Gastroesophageal sphincter (tissue), 4 donors: ENCODE measurements around the gene HS1BP3. TPM values are rescaled to one million over a fixed set of nuclear protein-coding genes. Genes with fewer than 3 reads are reported as not detected.
A peak's percentile ranks its signal among the peaks of the same experiment; 100 is the strongest.

Source experiments
- ATAC-seq: fragments of 150-250 bp; one replicate; pipeline ENCODE4 v1.9.1; 2016; ENCODE audit warnings: mild to moderate bottlenecking, moderate library complexity
- H3K27ac ChIP-seq, 4 donors: fragments of 200-600 bp; sonication (generic) in 3 of 4; 1 replicate in 3 of 4; 2 replicates in 1 of 4; pipeline ENCODE4 v1.5.1; 2016 to 2019
- H3K27me3 ChIP-seq: fragments of 200-600 bp; sonication (generic); one replicate; pipeline ENCODE4 v1.5.1; 2019
- H3K36me3 ChIP-seq, 2 donors: fragments of 200-600 bp; sonication (generic); one replicate each; pipeline ENCODE4 v1.5.1; 2019; ENCODE audit warnings: control low read depth in 1 of 2
- H3K4me1 ChIP-seq, 3 donors: fragments of 200-600 bp; sonication (generic); 1 replicate in 2 of 3; 2 replicates in 1 of 3; pipeline ENCODE4 v1.5.1; 2016 to 2019; ENCODE audit warnings: control low read depth in 2 of 3
- H3K4me3 ChIP-seq, 2 donors: fragments of 200-600 bp; sonication (generic); one replicate each; pipeline ENCODE4 v1.5.1; 2019; ENCODE audit warnings: mild to moderate bottlenecking in 1 of 2, moderate library complexity in 1 of 2
- H3K9me3 ChIP-seq, 3 donors: fragments of 200-600 bp; sonication (generic); one replicate each; pipeline ENCODE4 v1.5.1; 2017 to 2019; ENCODE audit warnings: control low read depth in 2 of 3
- EP300 ChIP-seq: sonication (generic); formaldehyde crosslinking; IDR thresholded peaks from one replicate; pipeline ENCODE4 v1.6.1; 2017; ENCODE audit warnings: antibody characterized with exemption, mild to moderate bottlenecking
- POLR2A ChIP-seq, 2 donors: fragments of 450-650 bp; IDR thresholded peaks; one replicate each; pipeline ENCODE4 v1.6.1; 2017; ENCODE audit warnings: antibody characterized with exemption in 2 of 2, mild to moderate bottlenecking in 2 of 2, moderate library complexity in 1 of 2
- POLR2AphosphoS5 ChIP-seq: sonication (generic); formaldehyde crosslinking; IDR thresholded peaks from one replicate; pipeline ENCODE4 v1.6.1; 2017; ENCODE audit warnings: antibody characterized with exemption
- WGBS, 2 donors: methylation state at CpG; one replicate each; pipeline ENCODE4 v1.1.5; 2018; ENCODE audit warnings: low coverage in 1 of 2; 5-methylcytosine and 5-hydroxymethylcytosine counted together
- total RNA-seq, 4 donors: library from RNA; depleted of rRNA; stranded (reverse); fragments of >200 nt; gene quantifications; one replicate each; pipeline ENCODE4 v1.1.0, GENCODE V29; 2016
- TF ChIP-seq, protein P1 (sequence below), 4 experiments: fragments of 200-600 bp in 2 of 4; fragments of 450-650 bp in 2 of 4; sonication (generic) in 1 of 4; IDR thresholded peaks; one replicate each; pipeline ENCODE4 v1.5.1; 2017 to 2019; ENCODE audit warnings: antibody characterized with exemption in 4 of 4, mild to moderate bottlenecking in 2 of 4, moderate library complexity in 2 of 4

HS1BP3 gene
- total RNA-seq, 4 donors from 2014 or later: 42.8 to 89.1 (median 61.4) TPM

DNA sequence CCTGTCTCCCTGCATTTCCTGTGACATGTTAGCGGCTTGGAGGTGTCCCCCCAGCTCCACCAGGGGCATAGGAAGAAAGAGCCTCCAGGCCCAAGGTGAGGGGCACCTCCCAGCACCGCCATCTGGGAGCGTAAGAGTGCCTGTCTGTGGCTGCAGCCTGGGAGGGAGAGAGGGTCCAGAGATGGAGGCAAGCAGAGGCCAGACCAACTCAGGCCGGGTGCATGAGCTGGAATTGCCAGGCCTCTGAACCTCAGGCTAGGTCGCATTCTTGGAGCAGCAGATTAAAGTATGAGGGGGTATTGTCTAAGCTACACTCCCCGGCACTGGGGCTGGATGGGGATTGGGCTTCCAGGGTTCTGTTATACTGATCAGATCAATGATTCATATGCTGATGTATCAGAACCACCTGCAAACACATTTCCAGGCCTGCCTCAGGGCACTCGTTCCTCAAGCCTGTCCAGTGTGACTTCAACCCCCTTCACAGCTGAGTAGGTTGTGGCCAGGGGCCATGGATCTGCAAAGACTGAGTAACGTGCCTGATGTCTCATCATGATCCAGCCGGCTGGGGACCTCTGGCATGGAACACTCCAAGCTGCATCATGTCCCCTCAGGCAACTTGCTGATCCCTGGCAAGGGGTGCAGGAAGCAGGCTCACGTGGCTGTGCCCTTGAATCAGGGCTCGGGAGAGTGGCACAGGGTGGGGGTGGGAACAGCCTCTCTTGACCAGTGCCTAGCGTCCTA lies 73.2 kb downstream of the HS1BP3 start:
- WGBS, 2 donors: 89% methylated on average over 3 of the region's 12 CpGs; no CpG with 5 or more reads in 1 of the 2 donors
- TF ChIP-seq POLR2AphosphoS5 (no peak), POLR2A (IDR thresholded peaks at IDR 0.05) (no peak), EP300 (no peak)
- TF ChIP-seq, protein P1, sequence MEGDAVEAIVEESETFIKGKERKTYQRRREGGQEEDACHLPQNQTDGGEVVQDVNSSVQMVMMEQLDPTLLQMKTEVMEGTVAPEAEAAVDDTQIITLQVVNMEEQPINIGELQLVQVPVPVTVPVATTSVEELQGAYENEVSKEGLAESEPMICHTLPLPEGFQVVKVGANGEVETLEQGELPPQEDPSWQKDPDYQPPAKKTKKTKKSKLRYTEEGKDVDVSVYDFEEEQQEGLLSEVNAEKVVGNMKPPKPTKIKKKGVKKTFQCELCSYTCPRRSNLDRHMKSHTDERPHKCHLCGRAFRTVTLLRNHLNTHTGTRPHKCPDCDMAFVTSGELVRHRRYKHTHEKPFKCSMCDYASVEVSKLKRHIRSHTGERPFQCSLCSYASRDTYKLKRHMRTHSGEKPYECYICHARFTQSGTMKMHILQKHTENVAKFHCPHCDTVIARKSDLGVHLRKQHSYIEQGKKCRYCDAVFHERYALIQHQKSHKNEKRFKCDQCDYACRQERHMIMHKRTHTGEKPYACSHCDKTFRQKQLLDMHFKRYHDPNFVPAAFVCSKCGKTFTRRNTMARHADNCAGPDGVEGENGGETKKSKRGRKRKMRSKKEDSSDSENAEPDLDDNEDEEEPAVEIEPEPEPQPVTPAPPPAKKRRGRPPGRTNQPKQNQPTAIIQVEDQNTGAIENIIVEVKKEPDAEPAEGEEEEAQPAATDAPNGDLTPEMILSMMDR (IDR thresholded peaks at IDR 0.05): no peak
- Histone ChIP-seq H3K4me3 (no peak overlapping the region), H3K9me3 (peaks cover 0 to 9% (median 0%) of the 10 kb centered on the region in 3 donors), H3K36me3 (no peaks in the 10 kb centered on the region), H3K27me3 (no peaks in the 10 kb centered on the region), H3K27ac (peak overlapping the region in 3 of 4 donors; percentile 73 to 84 (median 83)), H3K4me1 (peaks cover 0 to 68% (median 38%) of the 10 kb centered on the region in 3 donors)
- no peak for ATAC-seq

DNA sequence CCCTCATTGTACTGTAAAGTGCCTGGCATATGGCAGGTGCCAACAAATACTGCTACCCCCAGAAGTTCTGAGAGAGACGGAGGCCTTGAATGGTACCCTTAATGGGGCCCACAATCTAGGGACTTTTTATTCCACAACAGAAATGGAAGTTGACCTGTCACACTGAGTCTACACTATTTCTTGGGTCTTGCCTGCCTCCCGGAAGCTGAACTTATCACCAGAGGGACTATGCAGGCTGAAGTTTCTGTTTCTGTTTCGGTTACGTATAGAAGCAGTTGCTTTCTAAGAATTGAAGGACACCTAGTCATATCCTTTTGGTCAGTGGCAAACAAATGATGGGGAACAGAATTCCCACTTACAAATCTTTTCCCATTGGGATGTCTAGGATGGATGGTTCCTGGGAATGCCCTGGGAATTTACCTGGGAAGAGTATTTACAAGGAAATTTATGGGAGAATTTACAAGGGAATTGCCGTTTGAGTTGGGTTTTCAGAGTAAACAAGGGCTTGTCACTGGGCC lies 74.2 kb downstream of the HS1BP3 start:
- Histone ChIP-seq H3K27ac (peak overlapping the region in 1 of 4 donors; percentile 76), H3K4me1 (peaks cover 0 to 74% (median 38%) of the 10 kb centered on the region in 3 donors), H3K36me3 (no peaks in the 10 kb centered on the region), H3K9me3 (peaks cover 0 to 5% (median 0%) of the 10 kb centered on the region in 3 donors), H3K27me3 (no peaks in the 10 kb centered on the region), H3K4me3 (no peak overlapping the region)
- WGBS, 2 donors: 75 to 87% methylated on average over 2 to 4 of the region's 5 CpGs
- no peak for TF ChIP-seq POLR2A (IDR thresholded peaks at IDR 0.05)
- TF ChIP-seq EP300: no peak
- no peak for TF ChIP-seq POLR2AphosphoS5
- TF ChIP-seq, protein P1 (IDR thresholded peaks at IDR 0.05): no peak
- no peak for ATAC-seq

DNA sequence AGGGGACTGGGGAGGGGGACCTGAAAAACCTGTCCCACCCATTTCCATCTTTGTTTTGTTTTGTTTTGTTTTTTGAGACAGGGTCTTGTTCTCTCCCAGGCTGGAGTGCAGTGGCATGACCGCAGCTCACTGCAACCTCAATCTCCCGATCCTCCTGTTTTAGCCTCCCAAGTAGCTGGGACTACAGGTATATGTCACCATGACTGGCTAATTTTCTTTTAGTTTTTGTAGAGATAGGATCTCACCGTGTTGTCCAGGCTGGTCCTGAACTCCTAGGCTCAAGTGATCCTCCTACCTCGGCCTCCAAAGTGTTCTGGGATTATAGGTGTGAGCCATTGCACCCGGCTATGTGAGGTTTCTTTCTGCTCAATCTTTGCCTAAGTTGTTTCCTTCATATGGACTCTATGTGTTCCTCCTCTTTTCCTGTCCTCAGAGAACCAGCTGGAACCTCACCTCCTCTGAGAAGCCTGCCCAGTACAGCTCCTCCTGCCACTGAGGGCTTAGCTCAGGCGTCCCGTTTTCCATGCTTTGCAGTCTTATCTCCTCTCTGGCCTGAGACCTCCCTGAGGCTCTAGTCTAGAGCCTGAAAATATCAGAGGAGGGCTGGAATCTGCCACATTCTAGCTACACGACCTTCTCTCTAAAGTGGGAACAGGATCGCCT lies 74.8 kb downstream of the HS1BP3 start:
- Histone ChIP-seq H3K27ac (peak overlapping the region in 1 of 4 donors; percentile 76), H3K9me3 (no peaks in the 10 kb centered on the region), H3K4me3 (no peak overlapping the region), H3K27me3 (no peaks in the 10 kb centered on the region), H3K4me1 (peaks cover 0 to 79% (median 38%) of the 10 kb centered on the region in 3 donors), H3K36me3 (no peaks in the 10 kb centered on the region)
- no peak for ATAC-seq
- no peak for TF ChIP-seq POLR2AphosphoS5
- TF ChIP-seq, protein P1 (IDR thresholded peaks at IDR 0.05): no peak
- no peak for TF ChIP-seq POLR2A (IDR thresholded peaks at IDR 0.05)
- no peak for TF ChIP-seq EP300
- WGBS, 2 donors: 86 to 100% methylated on average over 4 to 9 of the region's 9 CpGs

DNA sequence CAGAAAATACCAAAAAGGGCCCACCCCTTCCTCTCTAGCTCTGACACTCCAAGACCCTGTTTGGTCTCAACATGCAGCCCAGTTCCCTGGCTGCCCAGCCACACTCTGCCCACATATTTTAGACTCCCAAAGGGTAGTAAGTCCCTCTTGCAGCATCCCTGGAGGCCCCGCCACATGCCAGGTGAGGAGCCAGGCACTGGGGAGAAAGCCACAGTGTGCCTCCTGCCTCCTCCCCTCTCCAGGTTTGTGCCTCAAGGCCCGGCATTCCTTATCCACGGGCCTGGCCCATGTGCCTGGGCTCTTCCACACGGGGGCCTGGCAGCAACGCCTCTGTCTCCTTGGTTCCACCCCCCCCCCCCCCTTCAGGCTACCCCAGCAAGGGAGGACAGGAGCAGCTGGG lies 75.5 kb downstream of the HS1BP3 start:
- TF ChIP-seq POLR2AphosphoS5 (no peak), POLR2A (IDR thresholded peaks at IDR 0.05) (no peak), EP300 (no peak)
- TF ChIP-seq, protein P1 (IDR thresholded peaks at IDR 0.05): no peak
- Histone ChIP-seq H3K4me1 (peaks cover 0 to 86% (median 42%) of the 10 kb centered on the region in 3 donors), H3K36me3 (no peaks in the 10 kb centered on the region), H3K4me3 (no peak overlapping the region), H3K27ac (peak overlapping the region in 3 of 4 donors; percentile 57 to 76 (median 68)), H3K9me3 (no peaks in the 10 kb centered on the region), H3K27me3 (no peaks in the 10 kb centered on the region)
- ATAC-seq: no peak
- WGBS, 2 donors: 75% methylated on average over 4 of the region's 5 CpGs; no CpG with 5 or more reads in 1 of the 2 donors
